B cell (primary cell): Measurements from ENCODE around the gene AFTPH. TPM values are rescaled to one million over a fixed set of nuclear protein-coding genes. Genes with fewer than 3 reads are reported as not detected.

Experiments used
- ATAC-seq: fragments of 200-7000 bp; cut with Tn5 transposase; one replicate; pipeline ENCODE4 v1.10.0; 2021; ENCODE audit warnings: low read depth, mild to moderate bottlenecking, moderate number of reproducible peaks, moderate library complexity
- CTCF ChIA-PET: fragments of 350-600 bp; sonication (Branson Sonifier 250); formaldehyde crosslinking; loops from one replicate; lab custom pipeline; 2021; ENCODE audit warnings: antibody characterized with exemption, inconsistent platforms; lab: Charles Lee
- POLR2A ChIA-PET: fragments of 350-600 bp; sonication (Branson Sonifier 250); formaldehyde crosslinking; loops from one replicate; lab custom pipeline; 2021; ENCODE audit warnings: antibody characterized with exemption; lab: Charles Lee
- DNase-seq: peaks from one replicate; pipeline ENCODE4 v3.0.0; 2013
- H2AFZ ChIP-seq: 2 replicates; pipeline ENCODE4 v1.6.1; 2012; ENCODE audit warnings: mild to moderate bottlenecking, low read depth, low read length; ENCODE audit not compliant: insufficient read depth, poor library complexity, severe bottlenecking
- H3K27ac ChIP-seq, 2 donors: 1 replicate in 1 of 2; 2 replicates in 1 of 2; pipeline ENCODE4 v1.5.1; 2012 to 2013; ENCODE audit warnings: low read length in 2 of 2, mild to moderate bottlenecking in 2 of 2, moderate library complexity in 1 of 2
- H3K27me3 ChIP-seq, 4 experiments: fragments of 200-600 bp in 1 of 4; sonication (generic) in 1 of 4; replicated peaks in 1 of 4; 1 replicate in 2 of 4; 2 replicates in 2 of 4; pipeline versions ENCODE4 v1.6.1 to v1.7.0; 2013 to 2016; ENCODE audit warnings: low read length in 3 of 4, mild to moderate bottlenecking in 2 of 4, mixed read lengths in 1 of 4, moderate library complexity in 1 of 4; ENCODE audit not compliant: insufficient read depth in 4 of 4, control insufficient read depth in 3 of 4; ENCODE audit errors: control extremely low read depth in 1 of 4
- H3K36me3 ChIP-seq, 2 experiments: replicated peaks in 1 of 2; 1 replicate in 1 of 2; 2 replicates in 1 of 2; pipeline versions ENCODE4 v1.6.1 to v1.7.1; 2013; ENCODE audit warnings: low read length in 1 of 2; ENCODE audit not compliant: insufficient read depth in 2 of 2, control insufficient read depth in 1 of 2; ENCODE audit errors: control extremely low read depth in 1 of 2, extremely low read depth in 1 of 2
- H3K4me1 ChIP-seq, 2 donors: fragments of 200-600 bp in 1 of 2; sonication (generic) in 1 of 2; 1 replicate in 1 of 2; 2 replicates in 1 of 2; pipeline versions ENCODE4 v1.5.1 to v1.6.1; 2013 to 2017; ENCODE audit warnings: low read length in 2 of 2; ENCODE audit not compliant: control insufficient read depth in 2 of 2, insufficient read depth in 2 of 2
- H3K4me2 ChIP-seq: replicated peaks from 2 replicates; pipeline ENCODE3; 2012; ENCODE audit warnings: mild to moderate bottlenecking, low read depth, low read length; ENCODE audit not compliant: poor library complexity, severe bottlenecking
- H3K4me3 ChIP-seq, 5 experiments: fragments of 200-600 bp in 1 of 5; sonication (generic) in 1 of 5; 1 replicate in 3 of 5; 2 replicates in 2 of 5; pipeline versions ENCODE4 v1.5.1 to v1.7.0; 2011 to 2016; ENCODE audit warnings: low read length in 4 of 5, mild to moderate bottlenecking in 4 of 5, low read depth in 2 of 5, control low read depth in 1 of 5, moderate library complexity in 1 of 5; ENCODE audit not compliant: insufficient read depth in 1 of 5; ENCODE audit errors: control extremely low read depth in 1 of 5, extremely low read depth in 1 of 5
- H3K79me2 ChIP-seq: fragments of 200-600 bp; sonication (generic); one replicate; pipeline ENCODE4 v1.6.0; 2016; ENCODE audit warnings: low read length; ENCODE audit not compliant: control insufficient read depth, insufficient read depth
- H3K9ac ChIP-seq: fragments of 200-600 bp; sonication (generic); 2 replicates; pipeline ENCODE4 v1.6.1; 2017; ENCODE audit warnings: mild to moderate bottlenecking, low read length, moderate library complexity
- H3K9me3 ChIP-seq, 3 donors: one replicate each; pipeline versions ENCODE4 v1.6.1 to v1.7.1; 2013; ENCODE audit warnings: low read length in 2 of 3; ENCODE audit not compliant: control insufficient read depth in 2 of 3, insufficient read depth in 1 of 3; ENCODE audit errors: control extremely low read depth in 1 of 3
- H4K20me1 ChIP-seq: 2 replicates; pipeline ENCODE4 v1.6.0; 2012; ENCODE audit warnings: mild to moderate bottlenecking, low read length; ENCODE audit not compliant: insufficient read depth, control insufficient read depth, poor library complexity, severe bottlenecking
- H3K27ac Mint-ChIP-seq: one replicate; pipeline ENCODE4 v1.8.0; 2021; ENCODE audit warnings: mixed read lengths
- H3K27me3 Mint-ChIP-seq: one replicate; pipeline ENCODE4 v1.8.0; 2021; ENCODE audit warnings: mixed read lengths
- H3K4me1 Mint-ChIP-seq: one replicate; pipeline ENCODE4 v1.8.0; 2021; ENCODE audit warnings: mixed read lengths
- H3K4me3 Mint-ChIP-seq: one replicate; pipeline ENCODE4 v1.8.0; 2021; ENCODE audit warnings: mixed read lengths
- H3K9me3 Mint-ChIP-seq: one replicate; pipeline ENCODE4 v1.8.0; 2022; ENCODE audit warnings: mixed read lengths; ENCODE audit not compliant: insufficient read depth
- EZH2 ChIP-seq: IDR thresholded peaks from 2 replicates; pipeline ENCODE4 v1.6.1; 2012; ENCODE audit warnings: borderline replicate concordance, low read depth, mild to moderate bottlenecking, moderate library complexity, low read length; ENCODE audit not compliant: insufficient read depth, poor library complexity, severe bottlenecking
- WGBS: methylation state at CpG from one replicate; pipeline ENCODE4 v1.1.5; 2013; ENCODE audit warnings: missing lambda C conversion rate; ENCODE audit not compliant: insufficient coverage; 5-methylcytosine and 5-hydroxymethylcytosine counted together
- intact Hi-C: fragments of 100-400 bp; cut with micrococcal nuclease; formaldehyde crosslinking; loops from one replicate; pipeline ENCODE4 v1.10.0; 2022
- polyA plus RNA-seq: library from polyadenylated mRNA; depleted of rRNA; stranded (reverse); fragments of >200 nt; gene quantifications from 2 replicates; pipeline ENCODE4 v1.2.3, GENCODE V29; 2012
- total RNA-seq, 2 donors: library from RNA; stranded (reverse); fragments of 120-200 nt in 1 of 2; gene quantifications; 1 replicate in 1 of 2; 2 replicates in 1 of 2; pipeline versions ENCODE4 v1.2.3 to v1.2.4, GENCODE V29; 2013 to 2022
- TF ChIP-seq, protein P1 (sequence below): fragments of 200-600 bp; IDR thresholded peaks from one replicate; pipeline ENCODE4 v1.8.0; 2022; ENCODE audit warnings: antibody characterized with exemption, mild to moderate bottlenecking

Gene AFTPH
- total and polyA plus RNA-seq, 2 donors (not counting 1 experiment from before 2014, with no cell fraction given) = 45.4 to 94.1 TPM

DNA sequence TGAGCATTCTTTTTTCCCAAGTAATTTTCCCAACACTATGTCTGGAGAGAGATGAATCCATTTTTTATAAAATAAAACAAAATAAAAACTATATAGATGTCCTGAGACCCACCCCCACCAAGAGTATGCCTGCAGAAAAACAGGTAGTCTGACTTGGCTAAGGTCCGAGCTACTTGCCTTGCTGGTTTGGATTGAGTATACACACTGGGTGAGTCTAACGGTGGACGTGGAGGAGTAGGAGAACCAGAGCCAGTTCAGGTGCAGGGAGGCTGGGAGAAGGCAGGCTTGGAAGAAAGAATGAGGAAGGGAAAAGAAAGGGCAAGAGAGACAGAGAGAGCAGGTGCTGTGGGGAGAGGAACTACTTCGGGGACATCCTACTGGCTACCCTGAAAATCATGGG lies 21.3 kb upstream of the AFTPH start:
- Histone ChIP-seq H3K4me2 (no peak overlapping the region), H3K36me3 (no peaks in the 10 kb centered on the region), H2AFZ (no peak overlapping the region), H4K20me1 (no peaks in the 10 kb centered on the region), H3K9me3 (peaks cover 0 to 8% (median 0%) of the 10 kb centered on the region in 3 donors), H3K4me3 (no peak overlapping the region), H3K79me2 (no peaks in the 10 kb centered on the region), H3K27ac (no peak overlapping the region), H3K9ac (no peak overlapping the region), H3K27me3 (peaks cover 0 to 6% (median 0%) of the 10 kb centered on the region in 4 experiments), H3K4me1 (no peaks in the 10 kb centered on the region)
- CTCF ChIA-PET = interaction anchor here (0.6 to 2.3 kb wide), 2 partner anchors 15 to 20 kb away, joined by 3 to 8 read pairs; partner anchors contain the start of gene AFTPH
- DNase-seq (no peak), ATAC-seq (no peak)
- intact Hi-C loops = no loop called here
- Mint-ChIP-seq H3K9me3 (no peaks in the 10 kb centered on the region), H3K27ac (no peak overlapping the region), H3K27me3 (peaks cover 32% of the 10 kb centered on the region), H3K4me1 (no peaks in the 10 kb centered on the region), H3K4me3 (no peak overlapping the region)
- TF ChIP-seq EZH2 = no peak
- TF ChIP-seq, protein P1, sequence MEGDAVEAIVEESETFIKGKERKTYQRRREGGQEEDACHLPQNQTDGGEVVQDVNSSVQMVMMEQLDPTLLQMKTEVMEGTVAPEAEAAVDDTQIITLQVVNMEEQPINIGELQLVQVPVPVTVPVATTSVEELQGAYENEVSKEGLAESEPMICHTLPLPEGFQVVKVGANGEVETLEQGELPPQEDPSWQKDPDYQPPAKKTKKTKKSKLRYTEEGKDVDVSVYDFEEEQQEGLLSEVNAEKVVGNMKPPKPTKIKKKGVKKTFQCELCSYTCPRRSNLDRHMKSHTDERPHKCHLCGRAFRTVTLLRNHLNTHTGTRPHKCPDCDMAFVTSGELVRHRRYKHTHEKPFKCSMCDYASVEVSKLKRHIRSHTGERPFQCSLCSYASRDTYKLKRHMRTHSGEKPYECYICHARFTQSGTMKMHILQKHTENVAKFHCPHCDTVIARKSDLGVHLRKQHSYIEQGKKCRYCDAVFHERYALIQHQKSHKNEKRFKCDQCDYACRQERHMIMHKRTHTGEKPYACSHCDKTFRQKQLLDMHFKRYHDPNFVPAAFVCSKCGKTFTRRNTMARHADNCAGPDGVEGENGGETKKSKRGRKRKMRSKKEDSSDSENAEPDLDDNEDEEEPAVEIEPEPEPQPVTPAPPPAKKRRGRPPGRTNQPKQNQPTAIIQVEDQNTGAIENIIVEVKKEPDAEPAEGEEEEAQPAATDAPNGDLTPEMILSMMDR = no peak
- POLR2A ChIA-PET = no interaction called here
- WGBS = 94% methylated on average over 4 of the region's 4 CpGs

DNA sequence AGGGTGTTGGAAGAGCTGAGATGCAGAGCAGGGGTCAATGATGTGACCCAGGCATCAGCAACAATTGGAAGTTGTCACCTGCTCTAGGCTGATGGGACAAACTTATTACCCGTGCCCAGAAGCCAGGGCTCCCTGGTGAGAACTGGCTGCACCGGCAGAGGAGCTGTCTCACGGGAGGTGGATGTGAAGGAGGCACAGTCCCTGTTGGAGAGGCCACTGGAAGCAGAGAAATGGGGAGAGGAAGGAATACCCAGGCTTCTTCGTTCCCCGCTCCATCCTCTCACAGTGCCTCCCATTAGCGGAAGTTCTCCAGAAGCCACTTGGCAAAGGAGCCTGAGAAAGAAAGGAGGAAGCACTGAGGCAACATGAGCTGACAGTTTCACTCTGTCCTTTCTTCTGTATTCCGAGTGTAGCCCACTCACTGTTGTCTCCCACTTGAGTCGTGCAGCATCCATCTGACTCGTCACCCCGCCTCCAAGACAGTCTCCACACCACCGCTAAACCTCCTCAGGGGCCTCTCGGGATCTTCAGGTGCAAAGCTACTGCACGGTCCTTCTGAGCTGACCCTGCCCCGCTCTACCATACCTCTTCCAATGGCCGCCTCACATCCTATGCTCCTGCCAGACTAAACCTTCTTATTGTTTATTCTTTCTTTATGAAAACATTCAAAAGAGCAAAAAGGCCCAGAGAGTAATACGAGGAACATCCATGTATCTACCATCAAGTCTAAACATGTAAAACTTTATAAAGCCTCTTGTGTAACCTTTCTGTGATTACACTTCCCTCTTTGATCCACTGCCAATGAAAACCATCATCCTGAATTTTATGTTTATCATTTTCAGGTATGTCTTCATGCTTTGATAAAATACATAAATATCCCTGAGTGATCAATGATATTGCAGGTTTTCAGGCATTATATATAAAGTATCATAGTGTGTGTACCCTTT lies 19.1 kb upstream of the AFTPH start:
- 94% methylated on average over 12 of the region's 16 CpGs for WGBS
- CTCF ChIA-PET = interaction anchor here (1.2 to 3.7 kb wide), 3 partner anchors 17 to 179 kb away, joined by 3 to 11 read pairs (median 5); no protein-coding TSS in a partner anchor

More for the DNA sequence above, 19.1 kb upstream of the AFTPH start:
- POLR2A ChIA-PET = interaction anchor here (0.5 kb wide), 1 partner anchor 246 kb away, joined by 6 read pairs; no protein-coding TSS in a partner anchor
- no peaks in the 10 kb centered on the region for H3K4me1 ChIP-seq
- no peak for ATAC-seq
- H3K79me2 ChIP-seq = no peaks in the 10 kb centered on the region
- H3K9me3 ChIP-seq = peaks cover 0 to 8% (median 0%) of the 10 kb centered on the region in 3 donors
- no peak overlapping the region for H3K4me2 ChIP-seq
- Mint-ChIP-seq H3K4me3 (no peak overlapping the region), H3K4me1 (no peaks in the 10 kb centered on the region), H3K27ac (no peak overlapping the region), H3K27me3 (peaks cover 28% of the 10 kb centered on the region), H3K9me3 (no peaks in the 10 kb centered on the region)
- H4K20me1 ChIP-seq = no peaks in the 10 kb centered on the region
- H2AFZ ChIP-seq = no peak overlapping the region
- peaks cover 0 to 9% (median 2%) of the 10 kb centered on the region in 4 experiments for H3K27me3 ChIP-seq
- intact Hi-C loops = no loop called here
- DNase-seq = no peak
- H3K27ac ChIP-seq = no peak overlapping the region
- H3K9ac ChIP-seq = no peak overlapping the region
- TF ChIP-seq, protein P1 = no peak
- TF ChIP-seq EZH2 = no peak
- no peaks in the 10 kb centered on the region for H3K36me3 ChIP-seq
- H3K4me3 ChIP-seq = no peak overlapping the region
